ENCODE results near the gene MYO1E.

The MYO1E gene

GRCh38 chr15:59111251-59111650, 261.4 kb downstream of the MYO1E start:
- peaks cover 18% of the 10 kb centered on the region for H3K36me3 ChIP-seq (ENCODE audit: control insufficient read depth, insufficient read depth, low read length)
- no peaks in the 10 kb centered on the region for H3K27me3 ChIP-seq (replicated peaks; ENCODE audit: control insufficient read depth, insufficient read depth, low read length)
- DNase-seq (ENCODE audit: extremely low read depth, insufficient read length) = no peak
- no peak overlapping the region for H3K4me3 ChIP-seq (replicated peaks; ENCODE audit: low read depth, low read length)
- TF ChIP-seq CTCF (IDR thresholded peaks at IDR 0.05; ENCODE audit: insufficient read depth, low read length, poor library complexity, severe bottlenecking) = no peak

- peak; percentile 38 for TF ChIP-seq CTCF (IDR thresholded peaks at IDR 0.05; ENCODE audit: insufficient read depth, low read length, poor library complexity, severe bottlenecking)
- Histone ChIP-seq H3K27me3 (replicated peaks; ENCODE audit: control insufficient read depth, insufficient read depth, low read length) (no peaks in the 10 kb centered on the region), H3K4me3 (replicated peaks; ENCODE audit: low read depth, low read length) (peak overlapping the region; percentile 97), H3K36me3 (ENCODE audit: control insufficient read depth, insufficient read depth, low read length) (peaks cover 8% of the 10 kb centered on the region)
- DNase-seq (ENCODE audit: extremely low read depth, insufficient read length) = no peak
Measured at GRCh38 chr15:59105854-59106253, 266.8 kb downstream of the MYO1E start.

- DNase-seq (ENCODE audit: extremely low read depth, insufficient read length) = peak; percentile 92
- no peaks in the 10 kb centered on the region for H3K27me3 ChIP-seq (replicated peaks; ENCODE audit: control insufficient read depth, insufficient read depth, low read length)
- TF ChIP-seq CTCF (IDR thresholded peaks at IDR 0.05; ENCODE audit: insufficient read depth, low read length, poor library complexity, severe bottlenecking) = no peak
Measured at GRCh38 chr15:59104912-59105732, 267.5 kb downstream of the MYO1E start, which contains the start of gene CCNB2. Gene CCNB2, plus strand, starts transcription at chr15:59105146. Its CDS starts 123 bp downstream, at chr15:59105269.

GRCh38 chr15:59104602-59104911, 268.1 kb downstream of the MYO1E start:
- no peak for DNase-seq (ENCODE audit: extremely low read depth, insufficient read length)
- no peak for TF ChIP-seq CTCF (IDR thresholded peaks at IDR 0.05; ENCODE audit: insufficient read depth, low read length, poor library complexity, severe bottlenecking)
- H3K27me3 ChIP-seq (replicated peaks; ENCODE audit: control insufficient read depth, insufficient read depth, low read length) = no peaks in the 10 kb centered on the region
- peaks cover 4% of the 10 kb centered on the region for H3K36me3 ChIP-seq (ENCODE audit: control insufficient read depth, insufficient read depth, low read length)
- H3K4me3 ChIP-seq (replicated peaks; ENCODE audit: low read depth, low read length) = peak overlapping the region; percentile 97

More at GRCh38 chr15:59104912-59105732, 267.5 kb downstream of the MYO1E start, which contains the start of gene CCNB2:
- Histone ChIP-seq H3K36me3 (ENCODE audit: control insufficient read depth, insufficient read depth, low read length) (peaks cover 5% of the 10 kb centered on the region), H3K4me3 (replicated peaks; ENCODE audit: low read depth, low read length) (peak within 1 kb of the TSS; percentile 97)

- TF ChIP-seq CTCF (IDR thresholded peaks at IDR 0.05; ENCODE audit: insufficient read depth, low read length, poor library complexity, severe bottlenecking) = no peak
- no peak for DNase-seq (ENCODE audit: extremely low read depth, insufficient read length)
- Histone ChIP-seq H3K27me3 (replicated peaks; ENCODE audit: control insufficient read depth, insufficient read depth, low read length) (no peaks in the 10 kb centered on the region), H3K4me3 (replicated peaks; ENCODE audit: low read depth, low read length) (no peak overlapping the region), H3K36me3 (ENCODE audit: control insufficient read depth, insufficient read depth, low read length) (peaks cover 4% of the 10 kb centered on the region)
Measured at GRCh38 chr15:59099162-59099685, 273.4 kb downstream of the MYO1E start.
